ENCODE results near the gene LDB2. TPM values are rescaled to one million over a fixed set of nuclear protein-coding genes. Genes with fewer than 3 reads are reported as not detected.

The LDB2 gene
- total and polyA plus RNA-seq, 2 of the 8 experiments (the other 6 are each of a cell fraction or from before 2014, with no cell fraction given) = 57.0 to 140 TPM

DNA sequence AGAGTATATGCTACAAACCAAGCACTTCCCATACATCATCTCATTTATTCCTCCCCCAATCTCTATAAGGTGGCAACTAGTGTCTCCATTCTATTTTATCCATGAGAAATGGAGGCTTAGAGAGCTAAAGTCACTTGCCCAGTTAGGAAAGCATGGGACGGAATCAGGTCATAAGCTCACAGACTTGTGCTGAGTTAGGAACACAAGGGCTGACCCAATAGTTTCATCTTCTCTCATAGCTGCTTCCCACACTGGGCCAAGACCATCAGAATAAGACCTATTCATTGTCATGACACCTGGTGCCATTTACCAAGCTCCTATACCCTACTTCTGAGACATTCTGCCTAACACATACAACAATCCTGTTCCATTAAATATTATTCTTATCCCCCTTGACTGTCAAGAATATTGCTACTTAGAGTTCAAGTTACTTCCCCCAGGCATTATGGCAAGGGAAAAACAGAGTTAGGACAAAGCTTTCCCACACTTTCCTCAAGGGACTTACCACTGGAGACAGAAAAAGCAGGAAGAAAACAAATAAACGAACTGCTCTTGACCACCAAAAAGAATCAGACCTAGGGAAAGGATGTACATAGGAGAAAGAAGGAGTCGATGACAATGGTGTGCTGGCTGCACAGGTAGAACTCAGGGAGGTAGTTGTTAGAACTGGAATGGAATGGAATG lies 167.8 kb downstream of the LDB2 start:
- Histone ChIP-seq H3K79me1 (ENCODE audit: low read depth, low read length) (no peaks in the 10 kb centered on the region), H2BK15ac (ENCODE audit: low read length) (no peak overlapping the region), H4K5ac (ENCODE audit: insufficient read length, low read depth, low read length) (no peak overlapping the region), H3K36me3 (ENCODE audit: control insufficient read depth in 2 of 4, insufficient read depth in 4 of 4, low read length in 3 of 4) (no peaks in the 10 kb centered on the region), H3K14ac (ENCODE audit: insufficient read length) (no peak overlapping the region), H2AFZ (ENCODE audit: low read length) (no peak overlapping the region), H3K9me3 (ENCODE audit: insufficient read depth in 2 of 2, low read depth in 1 of 2, low read length in 1 of 2) (no peaks in the 10 kb centered on the region), H2AK5ac (ENCODE audit: low read depth, low read length) (no peak overlapping the region), H3K4me3 (ENCODE audit: extremely low read depth in 1 of 4, insufficient read depth in 2 of 4, low read depth in 3 of 4, low read length in 4 of 4) (no peak overlapping the region), H3K4me2 (ENCODE audit: insufficient read depth in 1 of 2, low read depth in 2 of 2, low read length in 2 of 2) (no peak overlapping the region), H3K79me2 (ENCODE audit: control insufficient read depth in 1 of 2, insufficient read depth in 2 of 2, low read length in 2 of 2) (no peaks in the 10 kb centered on the region; a peak in 1 of 4 replicates), H3K23me2 (ENCODE audit: low read depth, low read length) (no peaks in the 10 kb centered on the region), H2BK120ac (replicated peaks; ENCODE audit: low read depth, low read length) (no peak overlapping the region), H3K27ac (ENCODE audit: low read depth, low read length) (no peak overlapping the region), H2BK12ac (ENCODE audit: low read depth, low read length) (no peak overlapping the region), H3K9ac (replicated peaks in 1 of 4; ENCODE audit: extremely low read depth in 1 of 4, low read depth in 3 of 4, low read length in 3 of 4) (no peak overlapping the region), H4K20me1 (replicated peaks in 1 of 2; ENCODE audit: control insufficient read depth in 1 of 2, insufficient read depth in 2 of 2, low read length in 2 of 2) (no peaks in the 10 kb centered on the region), H4K91ac (replicated peaks; ENCODE audit: insufficient read length, low read length) (no peak overlapping the region), H3K4ac (replicated peaks; ENCODE audit: insufficient read length, low read depth, low read length) (no peak overlapping the region), H4K8ac (ENCODE audit: extremely low read depth, insufficient read depth, low read length) (no peak overlapping the region), H3K23ac (ENCODE audit: insufficient read length) (no peak overlapping the region), H3K56ac (replicated peaks; ENCODE audit: insufficient read length, low read depth, low read length) (no peak overlapping the region), H3K18ac (ENCODE audit: extremely low read depth, low read length) (no peak overlapping the region), H3K27me3 (replicated peaks in 1 of 4; ENCODE audit: control insufficient read depth in 3 of 4, extremely low read depth in 1 of 4, insufficient read depth in 3 of 4, low read length in 3 of 4) (no peaks in the 10 kb centered on the region), H2BK20ac (ENCODE audit: low read length) (no peak overlapping the region), H3K4me1 (replicated peaks in 1 of 4; ENCODE audit: control insufficient read depth in 3 of 4, insufficient read depth in 4 of 4, low read length in 3 of 4) (peaks cover 4 to 13% (median 12%) of the 10 kb centered on the region in 4 experiments; a peak in 6 of 7 replicates), H2BK5ac (ENCODE audit: low read depth, low read length) (no peak overlapping the region)
- FAIRE-seq (no peak), DNase-seq (ENCODE audit: low read depth in 1 of 2, low spot score in 2 of 2) (no peak)
- WGBS, 2 experiments (ENCODE audit: extremely low coverage in 1 of 2, insufficient coverage in 1 of 2, insufficient read length in 1 of 2, insufficient replicate concordance in 2 of 2, low coverage in 1 of 2, low lambda C conversion rate in 2 of 2, missing lambda C conversion rate in 1 of 2) = 95% methylated on average over 3 of the region's 3 CpGs; no CpG with 5 or more reads in 1 of the 2 experiments
- POLR2A ChIA-PET (ENCODE audit: partially characterized antibody) = no interaction called here
- CTCF ChIA-PET (ENCODE audit: partially characterized antibody) = interaction anchor here (1.0 to 1.9 kb wide), 3 partner anchors 150 to 593 kb away, joined by 3 to 4 read pairs (median 4); no protein-coding TSS in a partner anchor

All from H1 (cell line).